Smooth muscle cell (in vitro differentiated cells): ENCODE data around the gene NRIP3. TPM values are rescaled to one million over a fixed set of nuclear protein-coding genes. Genes with fewer than 3 reads are reported as not detected.

ENCODE experiments used
- DNase-seq: peaks from one replicate; lab custom pipeline; 2025; ENCODE audit not compliant: unreplicated experiment; lab: John Stamatoyannopoulos, UW
- H2AFZ ChIP-seq: fragments of 200-600 bp; sonication (generic); 2 replicates; pipeline ENCODE4 v1.6.0; 2016; ENCODE audit warnings: antibody characterized with exemption, low read depth, mild to moderate bottlenecking
- H3F3A ChIP-seq: fragments of 200-600 bp; sonication (generic); 2 replicates; pipeline ENCODE4 v1.6.0; 2017; ENCODE audit warnings: antibody characterized with exemption, low read depth
- H3K27ac ChIP-seq: fragments of 200-600 bp; sonication (generic); 2 replicates; pipeline ENCODE4 v1.5.1; 2016; ENCODE audit warnings: low read depth, mild to moderate bottlenecking
- H3K27me3 ChIP-seq: fragments of 200-600 bp; sonication (generic); 2 replicates; pipeline ENCODE4 v1.6.1; 2016; ENCODE audit warnings: low read depth, mild to moderate bottlenecking
- H3K36me3 ChIP-seq: fragments of 200-600 bp; sonication (generic); 2 replicates; pipeline ENCODE4 v1.5.1; 2016; ENCODE audit warnings: low read depth
- H3K4me1 ChIP-seq: fragments of 200-600 bp; sonication (generic); 2 replicates; pipeline ENCODE4 v1.5.1; 2016; ENCODE audit warnings: low read depth
- H3K4me2 ChIP-seq: fragments of 200-600 bp; sonication (generic); 2 replicates; pipeline ENCODE4 v1.6.0; 2016; ENCODE audit warnings: mild to moderate bottlenecking
- H3K4me3 ChIP-seq: fragments of 200-600 bp; sonication (generic); 2 replicates; pipeline ENCODE4 v1.5.1; 2016; ENCODE audit warnings: mild to moderate bottlenecking
- H3K79me2 ChIP-seq: fragments of 200-600 bp; sonication (generic); 2 replicates; pipeline ENCODE4 v1.6.0; 2016; ENCODE audit warnings: low read depth, mild to moderate bottlenecking
- H3K9ac ChIP-seq: fragments of 200-600 bp; sonication (generic); 2 replicates; pipeline ENCODE4 v1.6.0; 2016; ENCODE audit warnings: low read depth
- H3K9me3 ChIP-seq: fragments of 200-600 bp; sonication (generic); replicated peaks from 2 replicates; pipeline ENCODE4 v1.5.1; 2016; ENCODE audit warnings: low read depth
- H4K20me1 ChIP-seq: fragments of 200-600 bp; sonication (generic); 2 replicates; pipeline ENCODE4 v1.6.0; 2016; ENCODE audit warnings: low read depth
- WGBS: methylation state at CpG from one replicate; pipeline ENCODE4 v1.1.7; 2016; ENCODE audit warnings: low lambda C conversion rate; 5-methylcytosine and 5-hydroxymethylcytosine counted together
- polyA plus RNA-seq: library from polyadenylated mRNA; unstranded; fragments of >200 nt; fragmentation: Nextera tagmentation; extraction: Ambion mirVana; gene quantifications from 2 replicates; pipeline ENCODE4 v1.2.1, GENCODE V29; 2016
- total RNA-seq: library from RNA; depleted of rRNA; stranded (reverse); fragments of >200 nt; gene quantifications from 2 replicates; pipeline ENCODE4 v1.2.3, GENCODE V29; 2014
- TF ChIP-seq, protein P1 (sequence below): fragments of 200-600 bp; sonication (generic); IDR thresholded peaks from 2 replicates; pipeline ENCODE4 v1.5.1; 2017; ENCODE audit warnings: borderline replicate concordance, mild to moderate bottlenecking, antibody characterized with exemption; ENCODE audit not compliant: insufficient read depth, poor library complexity, severe bottlenecking

Gene NRIP3
- total and polyA plus RNA-seq, 2 experiments from 2014 or later, result 10.1 to 19.6 TPM

DNA sequence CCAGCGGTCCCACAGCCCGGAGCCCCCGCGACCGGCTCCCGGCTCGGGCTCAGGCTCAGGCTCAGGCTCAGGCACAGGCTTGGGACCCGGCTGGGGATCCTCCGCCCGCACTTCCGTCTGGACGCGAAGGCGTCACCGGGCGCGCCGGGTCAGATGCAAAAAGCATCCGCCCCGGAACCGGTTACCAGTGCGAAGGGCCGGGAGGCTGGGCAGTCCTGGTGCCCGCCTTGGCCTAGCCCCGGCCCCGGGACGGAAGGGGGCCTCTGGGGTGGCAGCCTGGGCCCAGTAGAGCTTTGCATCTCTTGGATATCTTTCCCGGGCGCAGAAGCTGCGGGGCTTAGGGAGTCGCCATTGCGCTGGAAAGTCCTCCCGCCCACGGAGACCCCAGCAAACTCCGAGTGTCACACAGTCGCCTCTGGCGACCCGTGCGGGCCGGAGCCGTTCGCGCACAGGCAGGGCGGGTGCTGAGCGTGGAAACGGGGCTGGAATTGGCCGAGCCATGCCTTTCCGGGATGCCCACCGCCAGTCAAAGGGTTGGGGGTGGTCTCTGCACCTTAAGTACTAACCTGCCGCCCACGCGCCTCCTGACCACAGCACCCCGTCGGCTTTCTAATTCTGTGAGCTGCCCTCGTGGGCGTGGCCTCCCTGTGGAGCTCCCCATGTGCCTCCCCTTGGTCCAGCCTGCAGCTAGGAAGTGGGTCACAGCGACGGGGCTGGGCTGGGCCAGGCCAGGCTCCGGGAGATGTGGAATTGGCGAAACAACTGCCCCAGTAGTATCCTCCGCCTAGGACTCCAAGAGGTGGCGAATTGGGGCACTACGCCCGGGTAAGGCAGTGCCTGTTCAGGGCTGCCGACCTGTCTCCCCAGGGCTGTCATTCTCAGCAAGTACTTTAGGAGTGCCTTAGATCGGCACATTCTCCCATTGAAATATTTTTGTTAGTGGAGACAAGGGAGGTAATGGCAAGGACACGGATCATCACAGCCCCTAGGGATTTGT lies 39.2 kb downstream of the NRIP3 start, which contains the start of gene TMEM9B:
TSS of gene TMEM9B (minus strand) at position 119 of the 997 bp plus-strand sequence. CDS start 129 bp downstream, outside the sequence.
- H3K9me3 ChIP-seq, result no peaks in the 10 kb centered on the region
- H3K4me1 ChIP-seq, result peaks cover 14% of the 10 kb centered on the region
- peak within 1 kb of the TSS; percentile 71 for H3K27ac ChIP-seq
- H2AFZ ChIP-seq, result peak within 1 kb of the TSS; percentile 91
- H3K9ac ChIP-seq, result peak within 1 kb of the TSS; percentile 65
- peak within 1 kb of the TSS; percentile 94 for H3K4me2 ChIP-seq
- peaks cover 36% of the 10 kb centered on the region for H3K79me2 ChIP-seq
- H3K36me3 ChIP-seq, result no peaks in the 10 kb centered on the region
- H3F3A ChIP-seq, result peaks cover 6% of the 10 kb centered on the region
- 2% methylated on average over 67 of the region's 67 CpGs for WGBS
- no peaks in the 10 kb centered on the region for H4K20me1 ChIP-seq
- H3K27me3 ChIP-seq, result no peaks in the 10 kb centered on the region
- TF ChIP-seq, protein P1, sequence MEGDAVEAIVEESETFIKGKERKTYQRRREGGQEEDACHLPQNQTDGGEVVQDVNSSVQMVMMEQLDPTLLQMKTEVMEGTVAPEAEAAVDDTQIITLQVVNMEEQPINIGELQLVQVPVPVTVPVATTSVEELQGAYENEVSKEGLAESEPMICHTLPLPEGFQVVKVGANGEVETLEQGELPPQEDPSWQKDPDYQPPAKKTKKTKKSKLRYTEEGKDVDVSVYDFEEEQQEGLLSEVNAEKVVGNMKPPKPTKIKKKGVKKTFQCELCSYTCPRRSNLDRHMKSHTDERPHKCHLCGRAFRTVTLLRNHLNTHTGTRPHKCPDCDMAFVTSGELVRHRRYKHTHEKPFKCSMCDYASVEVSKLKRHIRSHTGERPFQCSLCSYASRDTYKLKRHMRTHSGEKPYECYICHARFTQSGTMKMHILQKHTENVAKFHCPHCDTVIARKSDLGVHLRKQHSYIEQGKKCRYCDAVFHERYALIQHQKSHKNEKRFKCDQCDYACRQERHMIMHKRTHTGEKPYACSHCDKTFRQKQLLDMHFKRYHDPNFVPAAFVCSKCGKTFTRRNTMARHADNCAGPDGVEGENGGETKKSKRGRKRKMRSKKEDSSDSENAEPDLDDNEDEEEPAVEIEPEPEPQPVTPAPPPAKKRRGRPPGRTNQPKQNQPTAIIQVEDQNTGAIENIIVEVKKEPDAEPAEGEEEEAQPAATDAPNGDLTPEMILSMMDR, result no peak
- peak within 1 kb of the TSS; percentile 74 for H3K4me3 ChIP-seq
- DNase-seq, result peak; percentile 66

DNA sequence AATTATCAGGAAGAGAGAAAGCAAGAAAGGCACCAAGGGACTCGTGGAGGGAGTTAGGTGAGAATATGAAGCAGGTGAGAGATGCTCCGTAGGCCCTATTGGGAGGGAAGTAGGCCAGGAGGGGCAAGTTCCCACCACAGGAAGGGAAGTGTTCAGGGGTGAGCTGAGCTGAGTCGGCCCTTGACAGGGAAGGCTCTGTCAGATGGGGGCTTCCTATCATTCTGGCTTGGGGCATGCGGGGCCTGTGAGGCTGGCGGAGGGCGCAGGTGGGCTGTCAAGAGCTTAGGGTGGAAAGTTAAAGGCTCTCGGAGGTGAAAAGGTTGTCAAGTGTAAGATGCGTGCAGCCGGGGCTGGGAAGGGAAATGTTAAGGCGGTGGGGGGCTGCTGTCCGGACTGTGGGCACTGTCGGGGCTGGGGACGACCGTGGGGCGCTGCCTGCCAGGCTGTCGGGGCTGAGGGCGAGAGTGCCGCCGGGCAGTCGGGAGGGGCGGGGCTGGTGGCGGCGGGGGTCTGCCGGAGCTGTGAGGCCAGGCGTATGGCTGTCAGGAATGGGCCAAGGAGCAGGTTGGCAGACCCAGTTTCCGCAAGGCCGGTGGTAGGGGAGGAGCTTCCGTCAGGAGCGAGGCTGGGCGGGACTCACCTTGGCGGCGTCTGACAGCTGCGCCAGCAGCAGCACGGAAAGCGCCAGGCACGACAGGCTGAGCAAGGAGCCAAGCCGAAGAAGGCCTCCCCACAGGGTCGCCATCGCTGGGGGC lies 40.1 kb downstream of the NRIP3 start:
- no peaks in the 10 kb centered on the region for H3K36me3 ChIP-seq
- H4K20me1 ChIP-seq, result no peaks in the 10 kb centered on the region
- WGBS, result 7% methylated on average over 28 of the region's 39 CpGs
- peak overlapping the region; percentile 71 for H3K27ac ChIP-seq
- H3K79me2 ChIP-seq, result peaks cover 43% of the 10 kb centered on the region
- H3K4me1 ChIP-seq, result peaks cover 14% of the 10 kb centered on the region
- TF ChIP-seq, protein P1, result no peak
- H3K4me2 ChIP-seq, result peak overlapping the region; percentile 94
- peak overlapping the region; percentile 65 for H3K9ac ChIP-seq
- peak overlapping the region; percentile 91 for H2AFZ ChIP-seq
- H3K9me3 ChIP-seq, result no peaks in the 10 kb centered on the region
- no peaks in the 10 kb centered on the region for H3K27me3 ChIP-seq
- peaks cover 12% of the 10 kb centered on the region for H3F3A ChIP-seq
- H3K4me3 ChIP-seq, result peak overlapping the region; percentile 74
- DNase-seq, result no peak

DNA sequence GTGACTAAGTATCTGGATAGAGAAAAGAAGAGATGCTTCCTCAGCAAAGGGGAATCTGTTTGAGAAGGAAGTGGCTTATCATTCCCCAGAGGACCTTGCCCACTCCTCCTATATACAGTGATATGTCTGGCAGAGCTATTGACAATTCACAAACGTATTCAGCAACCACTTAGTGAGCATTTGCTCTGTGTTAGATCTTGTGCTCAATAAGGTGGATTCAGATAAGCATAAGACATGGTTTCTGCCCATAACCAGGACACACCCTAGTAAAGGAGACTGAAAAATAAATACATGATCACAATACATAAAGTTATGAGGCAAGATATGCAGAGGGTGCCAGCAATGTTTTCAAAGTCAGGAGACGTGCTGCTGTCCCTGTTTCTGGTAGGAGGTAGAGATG lies 41.0 kb downstream of the NRIP3 start:
- no peaks in the 10 kb centered on the region for H3K36me3 ChIP-seq
- peak overlapping the region; percentile 74 for H3K4me3 ChIP-seq
- peaks cover 14% of the 10 kb centered on the region for H3K4me1 ChIP-seq
- peak overlapping the region; percentile 65 for H3K9ac ChIP-seq
- peaks cover 13% of the 10 kb centered on the region for H3F3A ChIP-seq
- no peak overlapping the region for H3K27ac ChIP-seq
- H3K27me3 ChIP-seq, result no peaks in the 10 kb centered on the region
- no peaks in the 10 kb centered on the region for H4K20me1 ChIP-seq
- peak overlapping the region; percentile 94 for H3K4me2 ChIP-seq
- WGBS, result 84% methylated on average over 2 of the region's 2 CpGs
- no peak overlapping the region for H2AFZ ChIP-seq
- peaks cover 50% of the 10 kb centered on the region for H3K79me2 ChIP-seq
- H3K9me3 ChIP-seq, result no peaks in the 10 kb centered on the region
- no peak for DNase-seq
- TF ChIP-seq, protein P1, result no peak
